SK-N-SH treated with all-trans-retinoic acid at 6 μM for 48 hours (cell line): ENCODE data around the gene CDH4.

Experiments
- ATAC-seq: fragments of 200-7000 bp; cut with Tn5 transposase; 3 replicates; pipeline ENCODE4 v1.9.1; 2020; ENCODE audit warnings: mild to moderate bottlenecking, moderate library complexity
- ARNTL ChIP-seq: fragments of 450-650 bp; formaldehyde crosslinking; IDR thresholded peaks from 2 replicates; pipeline ENCODE4 v1.5.0; 2020; ENCODE audit warnings: low read depth, mild to moderate bottlenecking, moderate library complexity, borderline replicate concordance
- BACH2 ChIP-seq: fragments of 250-450 bp; sonication (Bioruptor Pico); IDR thresholded peaks from 2 replicates; pipeline ENCODE4 v1.9.0; 2021; ENCODE audit warnings: mild to moderate bottlenecking, borderline replicate concordance
- CREB5 ChIP-seq: fragments of 250-450 bp; sonication (Bioruptor Pico); IDR thresholded peaks from 2 replicates; pipeline ENCODE4 v1.5.1; 2020; ENCODE audit warnings: low read depth, mild to moderate bottlenecking, moderate library complexity
- CSDC2 ChIP-seq: fragments of 250-450 bp; sonication (Bioruptor Pico); IDR thresholded peaks from 2 replicates; pipeline ENCODE4 v1.5.0; 2020; ENCODE audit warnings: mild to moderate bottlenecking, moderate library complexity
- ISL1 ChIP-seq: fragments of 250-450 bp; sonication (Bioruptor Pico); IDR thresholded peaks from 2 replicates; pipeline ENCODE4 v2.1.2; 2022; ENCODE audit warnings: mild to moderate bottlenecking, moderate library complexity
- OSR1 ChIP-seq: fragments of 250-450 bp; sonication (Bioruptor Pico); IDR thresholded peaks from 2 replicates; pipeline ENCODE4 v1.8.0; 2022; ENCODE audit warnings: moderate library complexity, mild to moderate bottlenecking, inconsistent platforms
- PATZ1 ChIP-seq: fragments of 250-450 bp; sonication (Bioruptor Pico); IDR thresholded peaks from 2 replicates; pipeline ENCODE4 v1.8.0; 2020; ENCODE audit warnings: mild to moderate bottlenecking, moderate library complexity, borderline replicate concordance
- POU6F1 ChIP-seq: fragments of 250-450 bp; sonication (Bioruptor Pico); IDR thresholded peaks from 2 replicates; pipeline ENCODE4 v1.8.0; 2021; ENCODE audit warnings: low read depth, mild to moderate bottlenecking, moderate library complexity, borderline replicate concordance
- SNAI2 ChIP-seq: fragments of 250-450 bp; sonication (Bioruptor Pico); IDR thresholded peaks from 2 replicates; pipeline ENCODE4 v1.5.0; 2020; ENCODE audit warnings: mild to moderate bottlenecking, moderate library complexity
- TCF4 ChIP-seq: fragments of 250-450 bp; sonication (Bioruptor Pico); IDR thresholded peaks from 2 replicates; pipeline ENCODE4 v1.8.0; 2021; ENCODE audit warnings: mild to moderate bottlenecking, moderate library complexity, borderline replicate concordance
- TOX ChIP-seq: fragments of 250-450 bp; sonication (Bioruptor Pico); IDR thresholded peaks from 2 replicates; pipeline ENCODE4 v1.8.0; 2021; ENCODE audit warnings: mild to moderate bottlenecking, moderate library complexity, borderline replicate concordance
- TSHZ2 ChIP-seq: fragments of 250-450 bp; sonication (Bioruptor Pico); IDR thresholded peaks from 2 replicates; pipeline ENCODE4 v1.5.0; 2020; ENCODE audit warnings: mild to moderate bottlenecking, moderate library complexity
- ZC3H10 ChIP-seq: fragments of 250-450 bp; sonication (Bioruptor Pico); IDR thresholded peaks from 2 replicates; pipeline ENCODE4 v1.5.1; 2021; ENCODE audit warnings: mild to moderate bottlenecking, moderate library complexity
- ZFP3 ChIP-seq: fragments of 250-450 bp; sonication (Bioruptor Pico); IDR thresholded peaks from 2 replicates; pipeline ENCODE4 v1.5.0; 2020; ENCODE audit warnings: mild to moderate bottlenecking, moderate library complexity
- ZFP30 ChIP-seq: fragments of 450-650 bp; formaldehyde crosslinking; IDR thresholded peaks from 2 replicates; pipeline ENCODE4 v1.5.0; 2022; ENCODE audit warnings: mild to moderate bottlenecking, moderate library complexity
- ZNF565 ChIP-seq: fragments of 450-650 bp; formaldehyde crosslinking; conservative IDR thresholded peaks from 2 replicates; pipeline ENCODE4 v1.5.0; 2020; ENCODE audit warnings: low read depth, mild to moderate bottlenecking, moderate library complexity
- ZNF70 ChIP-seq: fragments of 450-650 bp; formaldehyde crosslinking; IDR thresholded peaks from 2 replicates; pipeline ENCODE4 v1.5.0; 2020; ENCODE audit warnings: mild to moderate bottlenecking, moderate library complexity
- ZNF8 ChIP-seq: fragments of 450-650 bp; formaldehyde crosslinking; IDR thresholded peaks from 2 replicates; pipeline ENCODE4 v1.5.0; 2020; ENCODE audit warnings: mild to moderate bottlenecking, moderate library complexity

CDH4 gene

DNA sequence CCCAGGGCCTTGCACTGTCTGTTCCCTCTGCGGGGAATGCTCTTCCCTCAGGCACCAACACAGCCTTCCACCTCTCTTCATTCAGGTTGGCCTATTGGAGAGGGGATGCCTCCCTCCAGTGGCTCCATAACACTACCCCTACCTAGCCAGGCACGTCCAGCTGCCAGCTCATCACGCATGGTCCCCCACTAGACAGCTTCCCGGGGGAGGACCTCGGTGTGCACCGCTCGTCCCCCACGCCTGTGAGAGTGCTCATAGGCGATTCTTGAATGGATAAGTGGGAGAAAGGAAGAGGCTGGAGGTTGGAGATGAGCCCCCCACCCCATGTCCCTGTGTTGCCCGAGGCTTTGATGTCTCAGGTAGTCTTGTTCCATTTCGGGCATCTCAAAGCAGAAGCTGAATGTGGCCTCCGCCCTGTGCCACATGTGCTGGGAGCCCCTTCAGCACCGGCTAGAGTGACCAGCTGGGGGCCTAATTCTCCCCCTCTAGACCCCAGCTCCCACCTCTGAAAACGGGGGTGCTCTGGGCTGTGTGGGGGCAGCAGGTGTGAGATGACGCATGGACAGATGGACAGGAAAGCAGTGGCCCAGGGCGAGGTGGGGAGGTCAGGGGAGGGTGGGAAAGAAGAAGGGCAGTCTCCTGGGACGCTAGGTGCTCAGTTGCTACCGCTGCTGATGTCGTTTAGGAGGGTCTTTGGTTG is 480.6 kb downstream of the CDH4 start:
- no peak for TF ChIP-seq POU6F1 (CRISPR knock-in tag)
- no peak for TF ChIP-seq TCF4 (CRISPR knock-in tag)
- no peak for TF ChIP-seq ISL1 (CRISPR knock-in tag)
- TF ChIP-seq OSR1 (CRISPR knock-in tag): no peak
- ATAC-seq: no peak

DNA sequence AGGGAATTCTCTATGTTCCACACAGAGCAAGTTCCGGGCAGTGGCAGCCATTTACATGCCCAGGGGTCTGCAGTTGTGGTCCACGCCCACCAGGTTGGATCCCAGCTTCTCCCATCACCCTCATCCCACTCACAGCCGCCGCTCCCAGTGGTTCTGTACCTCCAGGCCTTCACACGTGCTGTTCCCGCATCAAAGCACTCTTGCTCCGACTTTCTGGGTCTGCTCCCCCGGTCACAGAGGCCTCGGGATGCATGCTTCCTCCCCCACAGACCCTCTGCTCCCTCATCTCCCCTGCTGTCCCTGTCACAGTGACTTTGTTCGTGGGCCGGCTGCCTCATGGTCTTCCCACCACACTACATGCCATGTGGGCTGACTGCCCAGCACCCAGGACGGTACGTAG is 481.2 kb downstream of the CDH4 start:
- no peak for ATAC-seq
- no peak for TF ChIP-seq ARNTL (CRISPR knock-in tag)
- TF ChIP-seq TSHZ2 (CRISPR knock-in tag): no peak
- TF ChIP-seq BACH2: no peak
- no peak for TF ChIP-seq OSR1 (CRISPR knock-in tag)
- no peak for TF ChIP-seq ZFP30 (CRISPR knock-in tag)
- no peak for TF ChIP-seq ISL1 (CRISPR knock-in tag)
- TF ChIP-seq, all 23 proteins: peak for 0

DNA sequence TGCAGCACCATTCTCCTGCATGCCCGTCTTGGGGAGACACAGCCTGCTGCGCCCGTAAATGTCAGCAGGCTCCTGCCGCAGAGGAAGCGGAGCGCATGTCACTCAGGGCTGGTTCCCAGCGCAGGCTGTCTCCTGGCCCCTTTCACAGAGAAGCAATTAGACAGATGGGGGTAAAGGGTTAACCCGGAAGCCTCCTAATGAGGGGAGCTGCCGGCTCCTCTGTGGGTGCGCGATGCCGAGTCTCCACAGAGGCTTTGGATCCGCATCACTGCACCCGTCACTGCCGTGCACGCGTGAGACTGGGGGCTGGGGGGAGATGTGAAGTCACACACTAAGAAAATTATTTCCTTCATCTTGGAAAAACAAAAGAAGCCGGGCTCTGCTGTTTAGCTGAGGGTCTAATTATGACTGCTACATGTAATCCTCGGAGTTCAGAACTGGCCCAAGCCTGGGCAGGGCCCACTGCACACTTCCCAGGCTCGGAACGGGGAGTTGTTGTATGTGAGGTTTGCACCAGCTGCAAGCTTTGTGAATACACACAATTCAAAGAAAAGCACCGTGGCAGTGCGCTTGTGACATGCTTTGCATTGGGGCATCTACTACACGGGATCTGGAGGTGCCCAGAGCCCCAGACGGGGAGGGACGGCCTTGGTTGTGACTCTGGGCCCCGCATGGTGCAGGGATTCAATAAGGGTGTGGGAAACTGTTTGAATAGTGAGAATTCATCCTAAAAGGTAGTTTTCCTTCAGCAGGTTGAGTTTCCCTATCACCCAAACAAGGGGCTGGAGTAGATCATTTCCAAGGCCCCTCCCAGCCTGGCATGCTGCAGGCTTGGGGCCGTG is 482.1 kb downstream of the CDH4 start:
- ATAC-seq: no peak

DNA sequence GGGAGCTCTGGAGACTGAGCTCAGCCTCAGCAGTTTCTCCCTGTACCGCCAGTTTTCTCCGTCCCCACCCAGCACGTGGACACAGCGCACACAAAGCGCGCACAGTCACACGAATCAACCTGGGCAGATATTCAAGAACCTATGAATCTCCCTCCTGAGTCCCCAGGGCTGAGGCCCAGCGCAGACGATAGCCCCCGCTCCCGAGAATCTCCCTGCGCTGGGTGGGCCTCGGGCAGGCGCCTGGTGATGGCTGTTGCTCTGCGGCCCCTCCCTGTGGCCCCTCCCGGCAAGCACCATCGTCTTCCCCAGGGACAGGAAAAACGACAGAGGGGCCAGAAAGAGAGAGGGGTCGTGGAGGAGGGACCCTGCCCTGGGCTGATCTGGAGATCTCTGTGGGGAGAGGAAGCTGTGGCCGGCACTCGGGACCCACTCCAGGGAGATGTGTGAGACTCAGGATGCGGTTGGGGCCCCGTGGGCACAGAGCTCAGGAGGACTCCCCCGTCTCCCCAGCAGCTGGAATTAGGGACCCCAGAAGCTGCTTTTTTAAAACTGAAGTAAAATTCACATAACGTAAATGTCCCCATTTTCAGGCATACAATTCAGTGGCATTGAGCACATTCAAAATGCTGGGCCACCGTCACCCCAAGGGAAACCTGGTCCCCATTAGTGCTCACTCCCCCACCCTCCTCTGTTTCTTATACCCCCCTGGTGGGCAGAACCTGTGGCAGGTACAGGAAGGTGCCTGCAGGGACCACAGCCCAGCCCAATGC is 482.9 kb downstream of the CDH4 start:
- TF ChIP-seq BACH2 (no peak), CREB5 (CRISPR knock-in tag) (no peak), ZNF70 (no peak)
- no peak for ATAC-seq

More for the DNA sequence above, 482.1 kb downstream of the CDH4 start:
- no peak for TF ChIP-seq SNAI2 (CRISPR knock-in tag)
- no peak for TF ChIP-seq CSDC2 (CRISPR knock-in tag)
- TF ChIP-seq ZFP3 (CRISPR knock-in tag): no peak
- TF ChIP-seq ISL1 (CRISPR knock-in tag): no peak
- TF ChIP-seq ARNTL (CRISPR knock-in tag): no peak

- no peak for ATAC-seq
- TF ChIP-seq PATZ1 (CRISPR knock-in tag): no peak
- no peak for TF ChIP-seq ZNF70
- TF ChIP-seq ZNF565 (CRISPR knock-in tag): no peak
- TF ChIP-seq ISL1 (CRISPR knock-in tag): no peak
- no peak for TF ChIP-seq ZC3H10 (CRISPR knock-in tag)
- TF ChIP-seq POU6F1 (CRISPR knock-in tag): no peak
- TF ChIP-seq ZNF8 (CRISPR knock-in tag): no peak
- TF ChIP-seq TSHZ2 (CRISPR knock-in tag): no peak
- TF ChIP-seq TOX (CRISPR knock-in tag): no peak
- no peak for TF ChIP-seq CSDC2 (CRISPR knock-in tag)
- no peak for TF ChIP-seq ZFP3 (CRISPR knock-in tag)
- TF ChIP-seq SNAI2 (CRISPR knock-in tag): no peak
Observed at GRCh38 chr20:61735503-61735785, 483.4 kb downstream of the CDH4 start.
